ENCODE results near the gene NPY. TPM values are rescaled to one million over a fixed set of nuclear protein-coding genes. Genes with fewer than 3 reads are reported as not detected.

Gene NPY
- total RNA-seq, 1 donor from 2014 or later: 169 TPM

- Histone ChIP-seq H3K4me1 (peaks cover 4% of the 10 kb centered on the region), H3K27me3 (no peaks in the 10 kb centered on the region), H3K36me3 (no peaks in the 10 kb centered on the region), H3K9me3 (no peaks in the 10 kb centered on the region), H3K4me3 (no peak overlapping the region), H3K27ac (no peak overlapping the region)
- no peak for DNase-seq (ENCODE audit: extremely low spot score in 2 of 2)
- intact Hi-C loops (cut with DNase I): no loop called here
- no peak for TF ChIP-seq POLR2AphosphoS5 (IDR thresholded peaks at IDR 0.05; ENCODE audit: insufficient read depth in 1 of 2, low read depth in 1 of 2)
- TF ChIP-seq POLR2A (IDR thresholded peaks at IDR 0.05): no peak
- no peak for TF ChIP-seq CTCF (IDR thresholded peaks at IDR 0.05)
Observed at GRCh38 chr7:24283554-24283896, 465 bp upstream of the NPY start.

GRCh38 chr7:24284699-24285506, 913 bp downstream of the NPY start:
- Histone ChIP-seq H3K27ac (no peak overlapping the region), H3K36me3 (no peaks in the 10 kb centered on the region), H3K9me3 (no peaks in the 10 kb centered on the region), H3K4me3 (no peak overlapping the region), H3K27me3 (no peaks in the 10 kb centered on the region), H3K4me1 (peaks cover 4% of the 10 kb centered on the region)
- TF ChIP-seq POLR2AphosphoS5 (IDR thresholded peaks at IDR 0.05; ENCODE audit: insufficient read depth in 1 of 2, low read depth in 1 of 2) (no peak), POLR2A (IDR thresholded peaks at IDR 0.05) (no peak), CTCF (IDR thresholded peaks at IDR 0.05) (no peak)
- intact Hi-C loops (cut with DNase I): no loop called here
- DNase-seq (ENCODE audit: extremely low spot score in 2 of 2): no peak

GRCh38 chr7:24290004-24290641, 6.1 kb downstream of the NPY start:
- no peaks in the 10 kb centered on the region for H3K9me3 ChIP-seq
- H3K36me3 ChIP-seq: no peaks in the 10 kb centered on the region
- TF ChIP-seq POLR2AphosphoS5 (IDR thresholded peaks at IDR 0.05; ENCODE audit: insufficient read depth in 1 of 2, low read depth in 1 of 2) (no peak), CTCF (IDR thresholded peaks at IDR 0.05) (no peak), POLR2A (IDR thresholded peaks at IDR 0.05) (no peak)
- no peak overlapping the region for H3K27ac ChIP-seq
- DNase-seq (ENCODE audit: extremely low spot score in 2 of 2): no peak
- H3K4me3 ChIP-seq: no peak overlapping the region
- no peaks in the 10 kb centered on the region for H3K27me3 ChIP-seq
- H3K4me1 ChIP-seq: no peaks in the 10 kb centered on the region
- intact Hi-C loops (cut with DNase I): no loop called here

- Histone ChIP-seq H3K27ac (no peak overlapping the region), H3K36me3 (no peaks in the 10 kb centered on the region), H3K9me3 (no peaks in the 10 kb centered on the region), H3K27me3 (no peaks in the 10 kb centered on the region), H3K4me3 (no peak overlapping the region), H3K4me1 (no peaks in the 10 kb centered on the region)
- intact Hi-C loops (cut with DNase I): no loop called here
- no peak for DNase-seq (ENCODE audit: extremely low spot score in 2 of 2)
- TF ChIP-seq POLR2A (IDR thresholded peaks at IDR 0.05) (no peak), CTCF (IDR thresholded peaks at IDR 0.05) (no peak), POLR2AphosphoS5 (IDR thresholded peaks at IDR 0.05; ENCODE audit: insufficient read depth in 1 of 2, low read depth in 1 of 2) (no peak)
Observed at GRCh38 chr7:24291271-24291670, 7.3 kb downstream of the NPY start.

- Histone ChIP-seq H3K9me3 (no peaks in the 10 kb centered on the region), H3K36me3 (no peaks in the 10 kb centered on the region), H3K4me3 (no peak overlapping the region), H3K27ac (no peak overlapping the region), H3K27me3 (no peaks in the 10 kb centered on the region), H3K4me1 (no peaks in the 10 kb centered on the region)
- intact Hi-C loops (cut with DNase I): no loop called here
- TF ChIP-seq POLR2AphosphoS5 (IDR thresholded peaks at IDR 0.05; ENCODE audit: insufficient read depth in 1 of 2, low read depth in 1 of 2) (no peak), POLR2A (IDR thresholded peaks at IDR 0.05) (no peak), CTCF (IDR thresholded peaks at IDR 0.05) (no peak)
- DNase-seq (ENCODE audit: extremely low spot score in 2 of 2): no peak
Observed at GRCh38 chr7:24297362-24297761, 13.4 kb downstream of the NPY start.
